HG03159 (cell line): ENCODE results near the gene ITPKB.

Source experiments
- ATAC-seq: cut with Tn5 transposase; IDR thresholded peaks from one replicate; pipeline ENCODE4 v1.9.1; 2021; ENCODE audit warnings: mild to moderate bottlenecking, moderate library complexity; ENCODE audit not compliant: unreplicated experiment

Gene ITPKB

DNA sequence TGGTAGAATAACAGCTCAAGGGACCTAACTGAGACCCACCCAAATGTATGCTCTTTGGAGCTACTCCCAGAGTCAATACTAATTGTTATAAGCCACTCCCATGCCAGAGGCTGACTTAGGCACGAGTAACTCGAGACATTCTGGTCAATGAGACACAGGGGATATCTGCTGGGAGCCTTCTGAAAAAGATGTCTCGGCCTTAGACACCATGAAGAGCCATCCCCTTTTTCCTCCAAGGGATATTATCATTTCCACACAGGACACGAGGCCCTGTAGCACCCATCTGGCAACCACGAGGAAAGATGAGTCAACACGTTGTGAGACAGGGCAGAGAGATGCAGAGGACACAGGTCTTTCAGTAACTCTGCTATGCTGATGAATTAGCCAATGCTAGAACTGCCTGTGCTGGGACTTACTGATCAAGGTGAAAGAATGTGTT, 30.7 kb downstream of the ITPKB start:
- no peak for ATAC-seq

DNA sequence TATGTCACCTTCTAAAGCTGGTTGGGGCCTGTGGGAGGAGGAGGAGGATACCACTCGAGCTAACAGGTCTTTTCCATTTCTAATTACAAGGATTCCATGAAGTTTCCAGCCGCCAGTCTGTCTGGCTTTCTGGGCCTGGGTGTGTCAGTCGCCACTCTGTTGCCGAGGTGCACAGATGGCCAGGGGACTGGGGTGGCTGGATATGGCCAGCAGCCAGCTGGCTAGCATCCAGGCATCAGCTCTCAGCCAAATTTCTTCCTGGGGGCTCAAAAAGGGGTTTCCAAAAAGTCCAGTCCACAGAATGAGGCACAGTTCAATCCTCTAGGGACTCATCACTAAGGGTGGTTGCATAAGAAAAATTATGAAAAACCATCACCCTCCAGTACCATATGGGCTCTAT, 32.4 kb downstream of the ITPKB start:
- no peak for ATAC-seq

DNA sequence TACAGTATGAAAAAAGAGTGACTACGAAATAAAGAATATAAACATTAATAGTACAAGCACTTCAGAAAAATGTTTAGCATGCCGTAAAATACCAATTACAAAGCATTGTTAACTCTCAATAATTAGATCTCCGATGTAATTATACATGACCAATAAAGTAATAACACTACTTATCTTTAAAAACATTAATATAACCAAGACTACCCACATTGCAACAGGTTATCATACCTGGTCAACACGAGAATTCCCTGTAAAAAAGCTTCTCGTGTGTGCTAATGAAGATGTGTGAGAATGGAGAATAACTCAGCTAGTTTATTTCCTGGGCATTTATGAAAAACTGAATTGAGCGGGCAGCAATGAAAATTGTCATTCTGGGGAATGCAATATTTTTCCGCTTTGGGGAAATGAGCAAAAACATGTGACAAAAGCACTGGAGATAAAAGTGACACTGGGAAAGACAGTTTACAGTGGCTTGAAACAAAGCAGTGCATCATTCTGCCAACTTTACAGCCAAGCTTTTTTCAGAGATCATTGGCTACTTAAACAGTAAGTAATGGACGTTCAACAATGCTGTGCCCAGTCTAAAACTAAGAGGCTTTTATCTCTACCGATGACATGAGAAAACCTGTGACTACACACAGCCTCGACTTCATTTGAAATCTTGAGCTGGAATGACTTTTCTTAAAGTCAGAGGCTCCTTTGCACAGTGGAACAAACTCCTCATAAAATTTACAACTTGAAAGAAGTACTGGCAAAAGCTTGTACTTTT, 34.7 kb downstream of the ITPKB start:
- no peak for ATAC-seq

DNA sequence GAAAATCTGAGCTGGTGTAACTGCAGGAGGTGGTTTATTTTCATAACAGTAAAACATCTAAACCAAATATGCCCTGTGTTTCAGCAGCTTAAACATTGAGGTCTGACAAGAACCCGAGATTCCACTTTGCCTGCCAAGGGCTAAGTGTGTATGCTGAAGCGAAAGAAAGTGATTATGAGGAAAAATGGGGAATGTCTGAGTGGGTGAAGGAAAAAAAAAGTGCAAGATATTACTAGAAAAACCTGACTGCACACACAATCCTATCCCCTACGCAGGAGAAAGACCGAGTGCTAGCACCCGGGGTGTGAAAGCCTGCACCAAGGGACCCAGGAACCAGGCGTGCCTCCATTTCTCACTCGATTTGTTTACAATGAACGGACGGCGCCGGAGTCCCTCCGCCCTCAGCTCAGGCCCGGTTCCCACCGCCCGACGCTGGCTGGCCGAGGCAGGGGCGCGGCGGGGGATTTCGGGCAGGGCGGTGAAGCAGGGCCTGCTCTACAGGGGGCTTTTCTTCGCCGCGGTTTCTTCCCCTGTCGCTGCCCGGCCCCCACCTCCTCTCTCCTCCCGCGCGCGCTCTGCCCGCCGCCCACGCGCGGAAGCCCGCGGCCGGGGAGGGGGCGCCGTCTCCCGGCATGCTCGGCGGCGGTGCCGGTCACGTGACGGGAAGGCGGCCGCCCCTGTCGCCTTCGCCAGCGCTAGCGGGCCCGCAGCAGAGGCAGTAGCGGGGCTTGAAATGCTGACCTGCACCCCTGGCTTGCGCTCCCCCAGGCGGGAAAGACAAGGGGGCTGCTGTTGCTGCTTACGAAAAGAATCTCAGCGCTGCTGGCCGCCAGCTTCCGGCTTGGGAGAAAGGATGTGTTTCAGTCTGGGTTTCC, 35.9 kb downstream of the ITPKB start:
- peak; percentile 83 for ATAC-seq

DNA sequence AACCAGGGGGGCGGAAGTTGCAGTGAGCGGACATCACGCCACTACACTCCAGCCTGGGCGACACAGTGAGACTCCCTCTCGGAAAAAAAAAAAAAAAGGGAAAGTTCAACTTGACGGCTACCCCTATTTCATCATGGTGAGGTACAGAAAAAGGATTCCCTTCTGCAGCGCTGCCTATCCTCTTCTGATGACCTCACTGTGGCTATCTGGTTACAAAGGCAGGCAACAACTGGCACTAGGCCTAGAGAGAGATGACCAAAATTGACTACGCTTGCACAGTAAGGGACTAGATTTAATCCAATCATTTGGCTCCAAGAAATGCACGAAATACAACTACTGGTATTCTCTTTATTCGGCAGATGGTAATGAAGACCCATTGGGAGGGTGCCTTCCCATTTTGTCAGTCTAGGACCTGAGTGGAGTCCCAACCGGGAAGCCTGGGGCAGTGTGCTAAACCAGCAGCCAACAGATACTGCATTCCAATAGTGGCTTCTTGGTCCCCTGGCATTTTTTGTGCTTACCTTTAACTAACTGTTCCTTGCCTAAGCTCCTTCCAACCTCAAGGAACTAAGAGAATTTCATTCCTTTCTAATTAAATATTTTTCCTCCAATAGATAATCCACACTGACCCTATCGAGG, 36.6 kb downstream of the ITPKB start:
- ATAC-seq = no peak

DNA sequence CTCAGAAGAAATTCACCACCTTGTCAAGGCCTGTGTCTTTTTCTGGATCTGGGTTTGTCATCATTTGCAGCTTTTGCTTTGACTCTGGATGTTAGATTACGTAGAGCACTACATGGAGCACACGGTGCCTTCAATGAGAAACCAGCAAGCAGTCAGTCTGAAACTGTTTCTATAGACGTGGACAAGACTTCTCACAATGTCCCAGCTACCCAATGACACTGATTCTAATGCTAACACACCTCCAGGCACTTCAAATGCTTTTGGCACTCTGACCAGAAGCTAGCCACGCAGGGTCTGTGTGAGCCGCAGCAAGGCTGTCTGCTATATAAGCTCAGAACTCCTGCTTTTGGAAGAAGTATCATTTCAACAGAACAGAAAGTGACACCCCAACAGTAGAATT, 38.2 kb downstream of the ITPKB start:
- ATAC-seq = no peak

DNA sequence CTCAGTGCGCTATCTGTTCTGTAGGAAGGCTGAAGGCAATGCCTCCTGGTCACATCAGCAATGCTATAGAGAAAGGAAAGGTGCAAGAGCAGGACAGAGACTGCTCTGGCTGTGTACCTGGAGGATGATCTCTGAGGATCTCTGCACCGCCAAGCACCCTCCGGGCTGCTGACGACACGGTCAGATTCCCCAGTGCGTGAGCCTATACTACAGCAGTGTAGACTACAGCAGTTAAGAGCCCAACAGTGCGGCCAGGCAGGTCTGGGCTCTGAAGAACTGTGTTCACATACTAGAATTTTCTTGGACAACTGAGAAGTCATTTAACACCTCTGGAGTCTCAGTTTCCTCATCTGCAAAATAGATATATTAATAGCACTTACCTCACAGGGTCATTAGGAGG, 39.9 kb downstream of the ITPKB start:
- ATAC-seq = no peak

DNA sequence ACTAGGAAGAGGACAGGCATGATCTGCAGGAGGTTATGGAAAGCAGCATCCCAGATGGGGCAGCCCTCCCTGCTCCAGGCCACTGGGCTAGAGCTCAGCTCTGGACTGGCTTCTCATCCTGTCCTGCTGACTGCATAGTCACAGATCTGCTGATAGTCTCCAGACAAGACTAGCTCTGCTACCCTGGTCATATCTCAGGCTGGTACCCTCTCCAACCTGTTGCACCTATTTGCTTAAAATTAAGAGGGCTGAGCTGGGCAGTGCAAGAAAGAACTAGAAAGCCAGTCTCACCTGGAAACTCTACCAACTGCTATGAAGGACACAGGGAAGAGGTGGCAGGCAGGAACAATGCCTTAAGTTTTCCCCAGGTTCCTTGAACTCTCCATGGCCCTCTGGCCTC, 40.4 kb downstream of the ITPKB start:
- ATAC-seq = no peak

DNA sequence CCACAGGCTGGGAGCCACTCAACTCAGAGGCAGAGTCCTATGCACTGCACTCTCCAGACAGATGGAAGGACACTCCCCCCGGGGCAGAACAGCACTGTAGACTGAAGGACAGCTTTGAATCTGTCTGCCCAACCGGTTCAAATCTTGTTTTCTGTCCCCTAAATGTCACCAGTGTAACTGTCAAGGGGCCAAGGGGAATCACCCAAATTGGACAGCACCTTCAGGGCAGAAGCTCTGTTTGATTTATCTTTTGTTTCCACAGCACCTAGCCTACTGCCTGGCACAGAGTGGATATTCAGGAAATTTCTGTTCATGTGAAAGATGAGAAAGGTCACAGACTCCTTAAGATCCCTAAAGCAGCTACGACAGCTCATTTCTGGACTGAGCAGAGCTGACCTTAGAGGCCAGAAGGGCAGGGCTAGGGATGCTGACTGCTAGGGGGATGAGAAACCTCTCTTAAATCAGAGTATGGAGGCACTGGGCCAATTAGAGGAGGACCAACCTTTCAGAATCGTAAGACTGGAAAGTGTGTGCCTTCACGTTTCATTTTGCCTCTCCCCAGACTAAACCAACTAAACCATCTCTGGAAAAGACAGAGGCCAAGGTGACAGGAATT, 41.0 kb downstream of the ITPKB start:
- no peak for ATAC-seq

DNA sequence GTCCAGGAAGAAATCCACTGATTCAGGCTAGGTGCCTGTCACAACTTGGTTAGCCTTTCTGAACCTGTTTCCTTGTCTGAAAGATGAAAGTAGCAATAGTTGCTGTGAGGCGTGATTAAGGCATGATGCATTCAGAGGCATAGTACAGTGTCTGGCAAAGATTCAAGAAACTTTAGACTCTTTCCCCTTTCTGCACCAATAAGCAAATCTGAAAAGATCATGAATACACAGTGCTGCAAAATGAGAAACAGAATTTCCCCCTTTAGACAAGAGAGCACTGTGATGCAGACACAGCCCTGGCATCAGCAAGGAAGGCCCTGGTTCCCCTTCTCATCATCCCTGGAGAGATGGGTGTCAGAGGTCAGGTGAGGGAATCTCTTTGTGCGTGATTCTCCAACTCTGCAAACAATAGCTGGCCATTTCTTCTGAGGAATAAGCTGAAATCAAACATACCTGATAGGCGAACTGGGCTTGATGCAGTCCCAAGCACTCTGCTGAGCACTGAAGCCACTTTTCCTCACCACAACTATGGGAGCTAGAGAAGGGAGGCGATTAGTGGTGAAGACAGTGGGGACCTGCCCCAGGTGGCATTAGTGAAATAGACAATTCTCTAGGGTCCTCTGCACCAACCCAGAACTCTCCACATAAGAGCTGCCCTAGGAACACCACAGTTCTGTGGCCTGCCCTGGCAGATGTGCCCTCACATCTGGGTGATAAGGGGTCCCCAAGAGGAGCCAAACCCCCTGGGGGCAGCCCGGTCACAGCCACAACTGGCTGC, 41.7 kb downstream of the ITPKB start:
- peak; percentile 61 for ATAC-seq

DNA sequence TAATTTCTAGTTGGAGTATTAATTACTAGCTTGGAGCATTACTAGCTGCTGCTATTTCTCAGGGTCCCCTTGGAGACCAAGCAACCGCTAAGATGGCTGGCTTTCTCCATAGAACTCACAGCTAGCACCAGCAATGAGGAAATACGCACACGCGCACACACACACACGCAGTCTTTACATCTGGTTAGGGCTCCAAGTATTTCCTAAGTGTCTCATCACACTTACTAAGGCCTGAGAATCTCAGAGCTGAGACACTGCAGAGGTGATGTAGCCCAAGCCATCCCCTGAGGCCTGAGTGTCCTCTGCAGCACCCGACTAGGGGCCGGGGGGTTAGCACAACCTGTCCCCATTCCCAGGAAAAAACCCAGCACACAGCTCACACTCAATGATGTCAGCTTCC, 42.5 kb downstream of the ITPKB start:
- ATAC-seq = no peak

DNA sequence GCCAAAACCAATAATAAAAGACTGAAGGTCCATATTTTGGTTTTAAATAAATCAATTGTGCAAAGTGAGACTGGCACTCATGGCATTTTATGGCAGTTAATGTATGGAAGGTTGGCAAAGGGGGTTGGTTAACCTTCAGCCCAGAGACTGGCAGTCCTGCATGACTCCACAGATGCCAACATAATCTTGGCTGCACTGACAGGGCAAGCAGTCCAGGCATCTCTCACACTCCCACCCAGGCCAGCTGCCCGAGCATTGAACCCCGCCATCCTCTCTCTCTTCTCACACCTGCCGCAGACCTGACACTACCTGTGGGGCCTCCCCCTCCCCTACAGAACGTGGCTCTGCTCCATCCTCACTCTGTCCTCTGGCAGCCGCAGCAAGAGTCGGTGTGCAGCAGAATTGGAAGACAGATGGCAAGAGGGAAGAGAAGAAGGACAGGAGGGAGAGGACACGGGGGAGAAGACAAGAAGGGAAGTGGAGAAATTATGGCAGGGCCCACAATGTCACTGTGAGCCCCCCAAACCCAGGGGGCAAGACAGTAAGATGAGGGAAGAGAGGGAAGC, 43.7 kb downstream of the ITPKB start:
- ATAC-seq = no peak

DNA sequence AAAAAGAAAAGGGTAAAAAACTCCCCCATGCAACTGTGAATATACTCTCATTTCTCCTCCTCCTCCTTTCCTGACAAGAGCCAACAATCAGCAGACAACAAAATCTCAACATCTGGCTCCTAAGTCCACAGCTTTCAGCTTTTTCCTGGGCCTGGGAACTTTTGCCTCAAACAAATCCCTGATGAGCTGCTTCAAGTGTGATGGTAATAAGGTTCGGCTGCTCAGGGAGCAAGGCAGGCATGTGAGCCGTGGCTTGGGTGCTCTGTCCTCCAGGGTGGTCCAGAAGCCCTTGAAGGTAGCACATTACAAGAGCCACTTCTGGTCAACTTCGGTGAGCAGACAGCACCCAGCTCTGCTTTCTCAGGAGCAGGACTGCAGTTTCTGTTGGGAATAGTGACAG, 46.3 kb downstream of the ITPKB start:
- ATAC-seq = no peak

DNA sequence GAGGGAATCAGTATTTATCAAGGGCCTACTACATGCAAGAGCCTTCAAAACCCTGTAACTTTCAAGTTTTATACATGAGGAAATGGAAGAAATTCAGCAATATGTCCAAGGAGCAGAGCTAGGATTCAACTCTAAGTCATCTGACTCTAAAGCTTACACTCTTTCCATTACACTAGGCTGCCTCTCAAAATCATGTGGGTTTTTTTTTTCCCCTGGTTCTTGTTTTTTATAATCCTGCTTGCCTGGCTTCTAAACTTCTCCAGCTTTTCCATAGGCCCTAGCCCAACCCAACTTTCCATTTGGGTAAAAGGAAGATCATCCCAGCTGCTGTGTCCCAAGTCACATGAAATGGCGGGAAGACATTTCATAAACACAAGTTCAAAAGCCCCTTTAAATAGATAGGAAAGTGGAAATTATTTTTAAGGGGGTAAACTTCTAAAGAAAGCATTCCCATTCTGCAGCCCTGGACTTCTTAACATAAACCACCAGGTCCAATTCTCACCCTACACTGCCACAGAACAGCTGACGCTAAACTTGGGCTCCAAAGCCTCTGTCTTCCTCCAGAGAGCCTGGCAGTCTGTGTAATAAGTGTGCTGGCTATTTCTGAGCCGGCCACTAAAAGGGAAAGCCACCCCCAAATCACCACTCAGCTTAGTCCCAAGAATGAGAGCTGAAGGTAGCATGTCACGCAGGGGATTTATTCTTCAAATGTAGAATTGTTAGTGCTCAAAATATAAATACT, 46.9 kb downstream of the ITPKB start:
- no peak for ATAC-seq

DNA sequence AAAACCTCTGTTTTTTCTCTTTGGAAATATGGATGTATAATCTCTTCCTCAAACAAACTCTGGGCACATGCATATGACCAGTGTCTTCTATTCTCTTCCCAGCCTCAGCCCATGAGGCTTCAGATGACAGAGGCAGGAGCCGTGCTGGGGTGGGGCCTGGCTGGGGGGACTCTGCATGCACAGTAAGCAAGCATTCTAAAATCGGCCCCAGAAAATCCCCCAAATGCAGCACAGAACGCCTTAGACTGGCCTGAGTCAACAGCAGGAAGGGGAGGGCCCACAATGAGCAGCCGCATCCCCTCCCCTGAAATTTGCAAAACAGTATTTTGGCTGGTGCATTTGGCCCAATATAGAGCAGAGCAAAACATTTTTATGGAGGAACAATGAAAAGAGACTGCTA, 47.8 kb downstream of the ITPKB start:
- no peak for ATAC-seq

DNA sequence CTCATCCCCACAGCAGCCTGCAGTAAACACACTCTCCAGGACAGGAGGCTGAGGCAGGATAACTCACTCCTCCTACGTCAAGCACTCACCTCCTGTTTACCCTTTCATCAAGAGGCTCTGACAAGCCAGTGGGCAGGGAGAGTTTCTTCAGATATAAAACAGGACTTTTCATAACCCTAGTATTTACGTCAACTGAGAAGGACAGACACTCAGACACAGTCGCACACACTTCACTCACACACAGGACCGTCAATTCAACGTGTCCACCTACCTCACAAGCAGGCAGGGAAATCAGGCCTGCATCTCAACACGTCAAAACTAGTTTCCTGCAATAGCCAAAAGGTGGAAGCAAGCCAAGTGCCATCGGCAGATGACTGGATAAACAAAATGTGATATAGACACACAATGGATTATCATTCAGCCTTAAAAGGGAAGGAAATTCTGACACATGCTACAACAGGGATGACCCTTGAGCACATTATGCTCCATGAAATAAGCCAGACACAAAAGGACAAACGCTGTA, 48.6 kb downstream of the ITPKB start:
- no peak for ATAC-seq

DNA sequence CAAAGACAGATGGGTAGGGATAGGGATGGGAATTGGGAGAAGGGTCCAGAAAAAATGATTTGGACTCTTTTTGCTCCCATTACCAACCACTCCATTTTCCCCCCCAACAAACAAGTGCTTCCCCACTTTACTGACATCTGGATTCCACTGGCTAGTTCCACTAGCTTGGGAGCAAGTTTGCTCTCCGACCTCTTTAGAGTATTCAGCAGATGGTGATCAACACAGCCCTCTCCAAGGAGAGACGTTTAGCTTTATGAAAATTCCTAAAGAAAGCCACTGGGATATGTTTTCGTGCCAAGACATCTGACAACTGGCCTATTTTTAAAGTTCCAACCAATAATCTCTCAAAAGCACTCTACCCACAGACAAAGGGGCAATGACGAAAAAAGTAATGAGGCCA, 50.3 kb downstream of the ITPKB start:
- no peak for ATAC-seq

DNA sequence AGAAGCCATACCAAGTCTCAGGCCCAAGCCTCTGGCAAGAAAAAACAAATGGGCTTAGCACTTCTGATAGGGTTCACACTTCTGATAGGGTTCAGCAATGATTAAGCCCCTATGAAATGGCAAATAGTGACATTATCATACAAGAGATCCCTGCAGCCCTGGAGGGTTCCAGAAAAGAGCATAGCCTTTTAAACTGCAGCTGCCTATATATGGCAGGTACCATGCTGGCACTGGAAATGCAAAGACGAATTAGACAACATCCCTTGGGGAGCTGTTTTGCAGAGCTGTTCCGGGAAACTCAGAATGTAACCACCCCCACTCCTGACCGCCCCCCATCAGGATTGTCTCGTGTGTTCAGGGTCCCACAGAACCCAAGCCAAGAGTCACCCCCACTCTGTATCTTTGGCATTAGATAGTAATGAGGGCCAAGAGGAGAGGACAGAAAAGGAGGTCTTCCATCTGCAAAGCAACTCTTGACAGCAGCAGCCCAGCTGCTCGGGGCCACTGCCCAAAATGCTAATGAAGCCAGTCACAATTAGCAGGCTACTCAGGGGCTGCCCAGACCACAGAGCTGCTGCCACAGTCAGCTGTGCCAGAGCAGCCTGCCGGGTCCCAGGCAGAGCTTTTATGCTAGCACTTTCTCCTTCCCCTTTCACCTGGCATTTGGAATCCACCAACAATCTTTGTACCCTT, 50.9 kb downstream of the ITPKB start:
- no peak for ATAC-seq

DNA sequence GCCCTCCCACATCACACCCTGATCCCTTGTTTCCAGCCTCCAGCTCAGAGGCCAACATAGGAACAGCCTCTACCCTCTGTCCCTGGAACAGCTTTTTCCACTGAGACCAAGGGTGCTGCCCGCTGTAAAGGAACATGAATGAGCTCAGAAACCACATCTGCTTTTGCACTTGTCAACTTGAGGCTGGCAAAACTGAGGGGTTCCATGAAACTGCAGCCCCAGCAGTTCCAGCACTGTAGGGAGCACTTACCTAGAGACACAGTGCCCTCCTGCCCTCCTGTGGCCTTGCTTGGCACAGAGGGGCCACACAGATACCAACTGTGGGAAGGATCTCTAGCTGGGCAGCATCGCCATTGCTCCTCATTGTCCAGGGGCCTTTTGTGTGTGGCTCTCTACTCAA, 51.7 kb downstream of the ITPKB start:
- ATAC-seq = no peak
